Gastroesophageal sphincter (tissue), 4 donors: ENCODE results near the gene TMEM273. TPM values are rescaled to one million over a fixed set of nuclear protein-coding genes. Genes with fewer than 3 reads are reported as not detected.
"Not testable (repeated sequence)": the region's sequence is repeated elsewhere in the genome, so short reads cannot be mapped to it uniquely, and the experiment has no call there.

Experiments used
- ATAC-seq: fragments of 150-250 bp; one replicate; pipeline ENCODE4 v1.9.1; 2016; ENCODE audit warnings: mild to moderate bottlenecking, moderate library complexity
- H3K27ac ChIP-seq, 4 donors: fragments of 200-600 bp; sonication (generic) in 3 of 4; 1 replicate in 3 of 4; 2 replicates in 1 of 4; pipeline ENCODE4 v1.5.1; 2016 to 2019
- H3K27me3 ChIP-seq: fragments of 200-600 bp; sonication (generic); one replicate; pipeline ENCODE4 v1.5.1; 2019
- H3K36me3 ChIP-seq, 2 donors: fragments of 200-600 bp; sonication (generic); one replicate each; pipeline ENCODE4 v1.5.1; 2019; ENCODE audit warnings: control low read depth in 1 of 2
- H3K4me1 ChIP-seq, 3 donors: fragments of 200-600 bp; sonication (generic); 1 replicate in 2 of 3; 2 replicates in 1 of 3; pipeline ENCODE4 v1.5.1; 2016 to 2019; ENCODE audit warnings: control low read depth in 2 of 3
- H3K4me3 ChIP-seq, 2 donors: fragments of 200-600 bp; sonication (generic); one replicate each; pipeline ENCODE4 v1.5.1; 2019; ENCODE audit warnings: mild to moderate bottlenecking in 1 of 2, moderate library complexity in 1 of 2
- H3K9me3 ChIP-seq, 3 donors: fragments of 200-600 bp; sonication (generic); one replicate each; pipeline ENCODE4 v1.5.1; 2017 to 2019; ENCODE audit warnings: control low read depth in 2 of 3
- EP300 ChIP-seq: sonication (generic); formaldehyde crosslinking; IDR thresholded peaks from one replicate; pipeline ENCODE4 v1.6.1; 2017; ENCODE audit warnings: antibody characterized with exemption, mild to moderate bottlenecking
- POLR2A ChIP-seq, 2 donors: fragments of 450-650 bp; IDR thresholded peaks; one replicate each; pipeline ENCODE4 v1.6.1; 2017; ENCODE audit warnings: antibody characterized with exemption in 2 of 2, mild to moderate bottlenecking in 2 of 2, moderate library complexity in 1 of 2
- POLR2AphosphoS5 ChIP-seq: sonication (generic); formaldehyde crosslinking; IDR thresholded peaks from one replicate; pipeline ENCODE4 v1.6.1; 2017; ENCODE audit warnings: antibody characterized with exemption
- WGBS, 2 donors: methylation state at CpG; one replicate each; pipeline ENCODE4 v1.1.5; 2018; ENCODE audit warnings: low coverage in 1 of 2; 5-methylcytosine and 5-hydroxymethylcytosine counted together
- total RNA-seq, 4 donors: library from RNA; depleted of rRNA; stranded (reverse); fragments of >200 nt; gene quantifications; one replicate each; pipeline ENCODE4 v1.1.0, GENCODE V29; 2016
- TF ChIP-seq, protein P1 (sequence below), 4 experiments: fragments of 200-600 bp in 2 of 4; fragments of 450-650 bp in 2 of 4; sonication (generic) in 1 of 4; IDR thresholded peaks; one replicate each; pipeline ENCODE4 v1.5.1; 2017 to 2019; ENCODE audit warnings: antibody characterized with exemption in 4 of 4, mild to moderate bottlenecking in 2 of 4, moderate library complexity in 2 of 4

TMEM273 gene
- total RNA-seq, 4 donors from 2014 or later: 12.4 to 65.8 (median 21.7) TPM

DNA sequence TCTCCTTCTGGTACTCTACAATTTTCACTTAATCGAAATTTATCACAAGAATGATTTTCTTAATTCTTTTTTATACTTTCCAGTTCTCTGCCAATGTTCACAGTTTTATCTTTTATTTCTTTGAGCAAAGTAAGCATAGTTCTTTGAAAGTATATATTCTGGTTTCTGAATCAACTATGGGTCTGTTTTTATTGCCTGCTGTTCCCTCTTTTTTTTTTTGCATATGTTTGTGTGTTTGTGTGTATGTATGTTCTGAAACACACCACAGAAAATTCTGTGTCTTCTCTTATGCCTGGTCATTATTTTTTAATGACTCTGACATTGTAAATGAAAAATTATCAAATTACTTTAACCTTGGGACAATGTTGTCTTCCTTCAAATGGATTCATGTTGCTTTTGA lies 15.9 kb upstream of the TMEM273 start:
- TF ChIP-seq EP300 (no peak), POLR2AphosphoS5 (no peak), POLR2A (IDR thresholded peaks at IDR 0.05) (no peak)
- TF ChIP-seq, protein P1, sequence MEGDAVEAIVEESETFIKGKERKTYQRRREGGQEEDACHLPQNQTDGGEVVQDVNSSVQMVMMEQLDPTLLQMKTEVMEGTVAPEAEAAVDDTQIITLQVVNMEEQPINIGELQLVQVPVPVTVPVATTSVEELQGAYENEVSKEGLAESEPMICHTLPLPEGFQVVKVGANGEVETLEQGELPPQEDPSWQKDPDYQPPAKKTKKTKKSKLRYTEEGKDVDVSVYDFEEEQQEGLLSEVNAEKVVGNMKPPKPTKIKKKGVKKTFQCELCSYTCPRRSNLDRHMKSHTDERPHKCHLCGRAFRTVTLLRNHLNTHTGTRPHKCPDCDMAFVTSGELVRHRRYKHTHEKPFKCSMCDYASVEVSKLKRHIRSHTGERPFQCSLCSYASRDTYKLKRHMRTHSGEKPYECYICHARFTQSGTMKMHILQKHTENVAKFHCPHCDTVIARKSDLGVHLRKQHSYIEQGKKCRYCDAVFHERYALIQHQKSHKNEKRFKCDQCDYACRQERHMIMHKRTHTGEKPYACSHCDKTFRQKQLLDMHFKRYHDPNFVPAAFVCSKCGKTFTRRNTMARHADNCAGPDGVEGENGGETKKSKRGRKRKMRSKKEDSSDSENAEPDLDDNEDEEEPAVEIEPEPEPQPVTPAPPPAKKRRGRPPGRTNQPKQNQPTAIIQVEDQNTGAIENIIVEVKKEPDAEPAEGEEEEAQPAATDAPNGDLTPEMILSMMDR (IDR thresholded peaks at IDR 0.05): no peak
- WGBS, 2 donors: 69 to 100% methylated on average over 1 of the region's 1 CpG
- no peak for ATAC-seq
- no peak overlapping the region for H3K4me3 ChIP-seq
- H3K27ac ChIP-seq: no peak overlapping the region
- no peaks in the 10 kb centered on the region for H3K4me1 ChIP-seq
- H3K9me3 ChIP-seq: no peaks in the 10 kb centered on the region
- H3K27me3 ChIP-seq: peaks cover 13% of the 10 kb centered on the region
- no peaks in the 10 kb centered on the region for H3K36me3 ChIP-seq

DNA sequence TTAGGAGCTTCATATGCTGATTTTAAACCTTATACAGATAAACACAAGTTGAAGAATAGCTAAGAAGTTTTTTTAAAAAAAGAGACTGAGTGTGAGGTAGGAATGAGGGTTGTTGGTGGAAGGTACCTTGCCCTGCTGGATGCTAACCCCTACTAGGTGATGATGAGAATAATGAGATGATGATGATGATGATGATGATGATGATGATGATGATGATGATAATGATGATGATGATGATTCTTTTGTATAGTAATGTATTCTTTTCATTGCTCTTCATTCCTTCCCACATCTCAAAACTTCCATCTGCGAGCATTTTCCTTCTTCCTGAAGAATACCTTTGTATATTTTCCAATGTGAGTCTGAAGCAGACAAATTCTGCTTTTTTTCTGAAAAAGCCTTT lies 14.1 kb upstream of the TMEM273 start:
- TF ChIP-seq, protein P1 (IDR thresholded peaks at IDR 0.05): no peak
- TF ChIP-seq POLR2A (IDR thresholded peaks at IDR 0.05) (no peak), POLR2AphosphoS5 (no peak), EP300 (no peak)
- H3K27ac ChIP-seq: no peak overlapping the region
- H3K9me3 ChIP-seq: no peaks in the 10 kb centered on the region
- H3K4me3 ChIP-seq: no peak overlapping the region
- no peaks in the 10 kb centered on the region for H3K4me1 ChIP-seq
- H3K36me3 ChIP-seq: no peaks in the 10 kb centered on the region
- 90 to 100% methylated on average over 1 of the region's 1 CpG for WGBS, 2 donors
- H3K27me3 ChIP-seq: peaks cover 9% of the 10 kb centered on the region
- no peak for ATAC-seq

DNA sequence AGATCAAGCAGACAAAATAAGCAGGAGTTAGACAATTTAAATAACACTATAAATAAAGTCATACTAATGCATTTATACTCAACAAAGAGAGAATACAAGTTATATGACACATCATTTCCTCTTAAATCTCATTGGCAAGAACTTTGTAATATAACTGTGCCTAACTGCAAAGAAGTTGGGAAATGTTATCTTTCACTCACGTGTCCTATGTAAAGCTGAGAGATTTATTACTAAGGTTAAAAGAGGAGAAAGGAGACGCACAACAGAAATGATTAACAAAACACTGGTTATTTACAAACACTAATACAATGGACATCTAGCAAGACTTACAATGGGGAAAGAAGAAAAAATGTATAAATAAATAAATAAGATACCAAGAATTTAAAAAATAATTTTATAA lies 12.7 kb upstream of the TMEM273 start:
- TF ChIP-seq, protein P1 (IDR thresholded peaks at IDR 0.05): no peak
- TF ChIP-seq POLR2A (IDR thresholded peaks at IDR 0.05): no peak
- no peak for TF ChIP-seq EP300
- no peak for TF ChIP-seq POLR2AphosphoS5
- no peak overlapping the region for H3K4me3 ChIP-seq
- H3K36me3 ChIP-seq: no peaks in the 10 kb centered on the region
- H3K9me3 ChIP-seq: peaks cover 0 to 2% (median 0%) of the 10 kb centered on the region in 3 donors
- no peak for ATAC-seq
- peaks cover 14% of the 10 kb centered on the region for H3K27me3 ChIP-seq
- no peak overlapping the region for H3K27ac ChIP-seq
- no peaks in the 10 kb centered on the region for H3K4me1 ChIP-seq
- 33 to 44% methylated on average over 2 of the region's 2 CpGs for WGBS, 2 donors

DNA sequence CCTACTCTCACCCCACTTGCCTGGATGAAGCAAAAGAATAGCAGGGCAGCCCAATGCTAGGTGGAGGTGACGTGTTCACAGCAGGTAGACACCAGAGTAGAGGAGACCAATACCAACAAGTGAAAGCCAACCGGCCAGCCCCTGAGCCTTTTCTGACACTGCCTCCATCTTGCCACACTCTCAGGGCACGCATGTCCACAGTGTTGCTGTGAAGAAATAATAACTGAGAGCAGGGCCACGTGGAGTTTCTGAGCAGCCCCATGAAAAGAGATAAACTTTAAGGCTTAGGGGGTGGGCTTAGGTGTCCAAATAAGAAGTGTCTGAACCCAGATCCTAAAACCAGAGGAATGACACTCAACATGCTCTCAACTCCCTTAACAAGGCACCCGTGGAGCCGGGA lies 9.0 kb upstream of the TMEM273 start:
- Histone ChIP-seq H3K27me3 (peaks cover 18% of the 10 kb centered on the region), H3K27ac (no peak overlapping the region), H3K4me3 (no peak overlapping the region), H3K9me3 (peaks cover 0 to 4% (median 0%) of the 10 kb centered on the region in 3 donors), H3K4me1 (no peaks in the 10 kb centered on the region), H3K36me3 (no peaks in the 10 kb centered on the region)
- no peak for TF ChIP-seq POLR2A (IDR thresholded peaks at IDR 0.05)
- TF ChIP-seq, protein P1 (IDR thresholded peaks at IDR 0.05): no peak
- no peak for TF ChIP-seq POLR2AphosphoS5
- no peak for TF ChIP-seq EP300
- 40 to 77% methylated on average over 1 to 5 of the region's 6 CpGs for WGBS, 2 donors
- no peak for ATAC-seq

DNA sequence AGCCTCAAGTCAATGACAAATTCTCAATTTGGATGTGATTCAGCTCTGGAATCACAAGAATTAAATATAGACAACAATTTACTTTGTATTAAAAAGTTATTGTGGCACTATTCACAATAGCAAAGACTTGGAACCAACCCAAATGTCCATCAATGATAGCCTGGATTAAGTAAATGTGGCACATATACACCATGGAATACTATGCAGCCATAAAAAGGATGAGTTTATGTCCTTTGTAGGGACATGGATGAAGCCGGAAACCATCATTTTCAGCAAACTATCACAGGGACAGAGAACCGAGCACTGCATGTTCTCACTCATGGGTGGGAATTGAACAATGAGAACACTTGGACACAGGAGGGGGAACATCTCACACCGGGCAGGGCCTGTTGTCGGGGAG lies 7.7 kb upstream of the TMEM273 start:
- H3K9me3 ChIP-seq, ATAC-seq, H3K36me3 ChIP-seq, H3K4me1 ChIP-seq, H3K4me3 ChIP-seq, H3K27ac ChIP-seq: not testable (repeated sequence)
- H3K27me3 ChIP-seq: peaks cover 18% of the 10 kb centered on the region
- 93% methylated on average over 2 to 4 of the region's 4 CpGs for WGBS, 2 donors
